Measurements from ENCODE around the gene HLA-C.
"Not testable (repeated sequence)": the region's sequence is repeated elsewhere in the genome, so short reads cannot be mapped to it uniquely, and the experiment has no call there.

HLA-C gene

GRCh38 chr6:31268836-31269235 is 3.1 kb downstream of the HLA-C start:
- DNase-seq, result no peak

- DNase-seq, result no peak
Observed at GRCh38 chr6:31268369-31268765, 3.5 kb downstream of the HLA-C start.

DNA sequence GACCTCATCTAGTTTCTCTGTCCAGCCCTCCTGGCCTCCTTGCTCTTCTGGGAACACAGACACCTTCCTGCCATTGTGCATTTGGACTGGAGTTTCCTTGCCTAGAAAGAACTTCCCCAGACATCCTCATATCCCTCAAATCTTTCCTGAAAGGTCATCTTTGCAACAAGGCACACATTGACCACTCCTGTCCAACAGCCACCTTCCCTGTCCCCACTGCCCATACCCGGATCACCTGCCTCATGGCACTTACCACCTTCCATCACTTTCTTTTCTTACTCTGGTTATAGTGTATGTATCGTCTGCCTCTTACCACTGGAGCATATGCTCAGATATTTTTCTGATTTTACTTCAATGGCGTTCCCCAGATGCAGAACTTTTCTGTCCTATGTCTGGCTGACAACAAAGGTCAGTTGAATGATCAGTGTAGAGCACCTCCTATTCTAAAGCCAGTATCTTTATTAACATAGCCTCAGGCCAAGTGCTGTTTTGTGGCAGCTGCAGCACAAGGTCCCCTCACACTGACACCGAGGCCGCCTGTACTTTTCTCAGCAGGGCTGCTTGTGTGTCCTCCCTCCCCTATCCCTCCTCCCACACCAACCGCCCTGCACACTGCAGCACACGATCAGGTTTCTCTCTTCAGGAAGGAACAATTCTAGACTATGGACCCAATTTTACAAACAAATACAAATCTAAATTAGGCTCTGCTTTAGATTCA is 4.1 kb downstream of the HLA-C start:
- no peak for DNase-seq

GRCh38 chr6:31266567-31267360 is 5.1 kb downstream of the HLA-C start:
- no peak for DNase-seq

- DNase-seq, result no peak
Observed at GRCh38 chr6:31265926-31266325, 6.0 kb downstream of the HLA-C start.

DNA sequence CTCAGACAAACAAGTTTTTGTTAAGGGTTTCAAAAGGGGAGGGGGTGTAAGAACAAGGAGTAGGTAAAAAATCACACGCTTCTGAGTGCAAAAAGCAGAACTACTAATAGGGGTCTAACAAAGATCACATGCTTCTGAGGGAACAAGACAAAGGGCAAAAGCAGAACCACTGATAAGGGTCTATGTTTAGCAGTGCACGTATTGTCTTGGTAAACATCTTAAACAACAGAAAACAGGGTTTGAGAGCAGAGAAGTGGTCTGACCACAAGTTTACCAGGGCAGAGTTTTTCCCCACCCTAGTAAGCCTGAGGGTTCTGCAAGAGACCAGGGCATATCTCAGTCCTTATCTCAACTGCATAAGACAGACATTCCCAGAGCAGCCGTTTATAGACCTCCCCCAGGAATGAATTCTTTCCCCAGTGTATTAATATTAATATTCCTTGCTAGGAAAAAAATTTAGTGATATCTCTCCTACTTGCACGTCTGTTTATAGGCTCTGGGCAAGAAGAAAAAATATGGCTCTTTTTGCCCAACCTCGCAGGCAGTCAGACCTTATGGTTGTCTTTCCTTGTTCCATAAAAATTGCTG is 8.5 kb downstream of the HLA-C start:
- DNase-seq, result not testable (repeated sequence)

- DNase-seq, result not testable (repeated sequence)
Observed at GRCh38 chr6:31259995-31260394, 11.9 kb downstream of the HLA-C start.

DNA sequence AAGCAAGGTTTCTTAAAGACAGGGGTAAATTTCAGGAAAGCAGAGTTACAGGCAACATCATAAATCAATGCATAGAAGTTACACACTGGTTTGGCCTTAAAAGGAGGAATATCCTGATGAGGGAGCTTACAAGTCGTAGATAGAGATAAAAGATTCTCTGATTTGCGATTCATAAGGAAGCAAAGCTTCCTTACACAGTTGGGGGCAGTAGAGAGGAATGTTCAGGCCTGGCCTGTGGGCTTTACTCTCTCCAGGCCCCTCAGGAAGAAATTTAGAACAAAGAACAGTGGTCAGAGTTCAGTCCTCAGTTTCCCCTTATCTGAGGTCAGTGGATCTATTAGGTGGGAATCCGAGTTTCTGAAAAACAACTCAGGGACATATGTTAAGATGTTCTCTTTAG is 19.3 kb downstream of the HLA-C start:
- DNase-seq, result no peak

DNA sequence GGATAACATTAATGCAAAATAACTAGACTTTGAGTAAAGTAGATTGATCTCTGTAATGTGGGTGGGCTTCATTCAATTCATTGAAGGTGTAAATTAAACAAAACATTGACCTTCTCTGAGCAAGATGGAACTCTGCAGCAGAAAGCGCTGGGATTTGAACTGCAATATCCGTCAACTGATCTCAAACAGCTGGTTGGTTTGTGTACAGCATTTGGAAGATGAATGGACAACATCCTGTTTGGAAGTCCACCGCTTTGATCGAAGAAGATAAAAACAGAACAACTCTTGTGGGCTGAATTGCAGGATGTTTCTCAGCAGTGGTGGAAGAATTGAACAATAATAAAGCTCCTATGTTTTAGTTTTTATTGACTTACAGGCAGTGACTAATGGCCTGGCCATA is 20.6 kb downstream of the HLA-C start:
- no peak for DNase-seq

DNA sequence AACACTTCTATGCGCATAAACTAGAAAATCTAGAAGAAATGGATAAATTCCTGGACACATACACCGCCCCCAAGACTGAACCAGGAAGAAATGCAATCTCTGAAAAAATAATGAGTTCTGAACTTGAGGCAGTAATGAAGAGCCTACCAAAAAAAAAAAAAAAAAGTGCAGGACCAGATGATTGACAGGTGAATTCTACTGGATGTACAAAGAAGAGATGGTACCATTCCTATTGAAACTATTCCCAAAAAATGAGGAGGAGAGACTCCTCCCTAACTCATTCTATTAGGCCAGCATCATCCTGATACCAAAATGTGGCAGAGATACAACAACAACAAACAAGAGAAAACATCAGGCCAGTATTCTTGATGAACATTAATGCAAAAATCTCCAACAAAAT is 22.7 kb downstream of the HLA-C start:
- no peak for DNase-seq

GRCh38 chr6:31247813-31248212 is 24.1 kb downstream of the HLA-C start:
- DNase-seq, result no peak

- no peak for DNase-seq
Observed at GRCh38 chr6:31246051-31246521, 25.8 kb downstream of the HLA-C start.

DNA sequence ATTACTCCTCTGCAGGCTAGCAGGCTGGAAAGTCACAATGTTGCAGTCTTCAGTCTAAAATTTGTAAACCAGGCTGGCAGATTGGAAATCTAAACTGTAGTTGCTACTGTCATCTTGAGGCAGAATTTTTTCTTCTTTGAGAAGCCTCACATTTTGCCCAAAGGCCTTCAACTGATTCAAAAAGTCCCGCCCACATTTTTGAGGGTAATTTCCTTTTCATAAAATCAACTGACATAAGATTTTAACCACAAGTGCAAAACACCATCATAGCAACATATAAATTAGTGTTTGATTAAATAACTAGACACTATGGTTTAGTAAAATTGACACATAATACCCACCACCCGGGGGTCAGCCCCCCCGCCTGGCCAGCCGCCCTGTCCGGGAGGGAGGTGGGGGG is 28.4 kb downstream of the HLA-C start:
- no peak for DNase-seq

GRCh38 chr6:31239854-31240253 is 32.0 kb downstream of the HLA-C start:
- no peak for DNase-seq

DNA sequence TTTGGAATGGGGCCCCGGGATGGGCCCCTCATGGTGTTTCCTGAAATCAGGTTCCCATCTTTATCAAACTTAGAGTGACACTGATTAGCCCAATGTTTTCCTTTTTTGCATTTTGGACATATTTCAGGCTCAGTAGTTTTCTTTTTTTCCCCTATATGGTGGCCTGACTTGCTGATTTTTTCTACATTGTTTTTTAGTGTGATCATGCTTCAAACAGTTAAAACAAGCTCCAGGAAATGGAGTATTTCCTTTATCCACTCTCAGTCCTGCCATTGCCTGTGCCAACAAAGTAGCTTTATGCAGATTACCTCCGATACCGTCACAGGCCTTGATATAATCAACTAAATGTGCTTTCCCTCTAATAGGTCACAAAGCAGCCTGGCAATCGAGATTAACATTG is 37.8 kb downstream of the HLA-C start:
- not testable (repeated sequence) for DNase-seq

DNA sequence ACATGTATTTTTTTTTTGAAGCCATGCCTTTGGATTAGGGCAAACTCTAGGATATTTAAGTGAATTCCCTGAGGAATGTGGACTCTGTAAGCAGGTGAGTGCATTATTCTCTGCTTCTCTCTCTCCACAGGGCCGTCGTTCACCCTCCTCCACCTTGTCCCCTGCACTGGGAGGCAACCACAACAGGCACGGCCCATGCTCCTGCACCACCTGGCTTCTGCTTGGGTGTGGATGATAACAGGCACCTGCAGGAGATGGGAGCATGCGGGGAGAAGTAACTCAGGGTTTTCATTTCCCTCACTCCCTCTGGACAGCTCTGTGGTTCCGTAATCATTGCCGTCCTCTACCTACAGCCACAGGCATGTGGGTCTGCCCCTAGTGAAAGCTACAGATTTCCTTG is 43.4 kb downstream of the HLA-C start:
- DNase-seq, result no peak

DNA sequence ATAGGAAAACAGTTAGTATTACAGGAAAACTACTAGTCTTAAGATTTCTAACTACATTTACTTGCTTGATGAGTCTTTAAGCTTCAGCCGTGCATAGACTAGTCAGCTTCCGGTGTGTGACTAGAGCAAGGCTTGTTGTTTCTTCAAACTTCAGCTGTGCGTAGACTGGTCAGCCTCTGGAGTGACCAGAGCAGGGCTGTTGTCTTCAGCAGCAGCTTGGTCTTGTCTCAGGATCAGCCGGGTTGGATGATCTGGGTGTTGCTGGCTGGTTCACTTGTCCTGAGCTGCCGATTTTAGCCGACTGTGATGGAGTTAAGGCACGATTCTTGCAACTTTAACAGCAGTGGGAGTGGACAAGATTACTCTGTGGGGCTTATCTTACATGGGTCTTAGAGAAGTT is 44.7 kb downstream of the HLA-C start:
- DNase-seq, result no peak

DNA sequence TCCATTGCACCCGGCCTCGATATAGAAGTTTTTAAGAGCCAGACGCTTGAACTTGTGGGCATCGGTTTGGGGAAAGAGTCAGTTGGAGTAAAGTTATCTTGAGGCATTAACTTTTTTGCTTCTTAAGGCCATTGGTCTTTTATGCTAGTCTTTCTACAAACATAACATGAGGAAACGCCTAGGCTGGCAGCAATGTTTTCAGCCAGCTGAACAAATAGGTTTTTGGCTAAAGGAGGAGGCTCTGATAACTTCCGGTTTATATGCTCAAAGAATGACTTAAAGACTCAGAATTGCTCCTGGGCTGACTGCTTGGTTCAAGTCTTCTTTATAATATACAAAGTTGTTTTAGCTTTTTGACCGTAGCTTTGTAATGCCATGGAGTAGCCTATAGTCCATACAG is 46.2 kb downstream of the HLA-C start:
- no peak for DNase-seq

DNA sequence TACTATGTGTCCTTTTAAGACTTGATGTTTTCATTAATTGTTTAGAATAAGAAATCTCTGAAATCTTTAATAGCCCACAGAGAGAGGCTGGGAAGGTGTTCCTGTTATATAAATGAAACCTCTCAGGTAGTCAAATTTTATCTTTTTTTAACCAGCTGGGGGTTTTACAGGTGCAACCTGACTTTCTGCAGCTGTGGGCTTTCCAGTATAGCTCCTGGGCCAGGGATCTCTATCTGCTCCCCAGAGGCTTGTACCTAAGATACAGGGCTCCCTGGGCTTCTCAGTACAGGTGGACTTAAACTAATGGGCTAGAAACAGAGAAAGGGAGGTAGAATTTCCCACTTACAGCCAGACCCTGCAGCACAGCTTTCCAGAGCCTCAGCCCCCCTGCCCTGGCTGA is 49.4 kb downstream of the HLA-C start:
- no peak for DNase-seq
